MM.1S (cell line): ENCODE results near the gene RGS17.

Experiments used
- CTCF ChIP-seq: fragments of 300-600 bp; sonication (generic); IDR thresholded peaks from 2 replicates; pipeline ENCODE4 v1.5.1; 2016; ENCODE audit warnings: antibody characterized with exemption, low read length, mixed read lengths
- EZH2 ChIP-seq: fragments of 300-600 bp; sonication (generic); optimal IDR thresholded peaks from 2 replicates; pipeline ENCODE3; 2017; ENCODE audit warnings: low read depth, mild to moderate bottlenecking, antibody characterized with exemption, low read length, mixed read lengths

- TF ChIP-seq CTCF = peak; percentile 60
- TF ChIP-seq EZH2 = no peak
These were observed 106.9 kb downstream of the RGS17 start for GRCh38 chr6:153023977-153024708.
